ENCODE data around the gene VASP. TPM values are rescaled to one million over a fixed set of nuclear protein-coding genes. Genes with fewer than 3 reads are reported as not detected.

VASP gene
- total and polyA plus RNA-seq, 2 of the 13 experiments (the other 11 are each of a cell fraction or from before 2014, with no cell fraction given), result 41.8 to 67.1 TPM

- TF ChIP-seq ZNF691 (CRISPR knock-in tag; IDR thresholded peaks at IDR 0.05; ENCODE audit: borderline replicate concordance, low read depth) (0 out of 2 replicates have a peak, but pooled peaks have one; percentile 46), ARID2 (CRISPR knock-in tag; IDR thresholded peaks at IDR 0.05; ENCODE audit: borderline replicate concordance) (no peak), FOXA3 (CRISPR knock-in tag; IDR thresholded peaks at IDR 0.05) (0 out of 2 replicates have a peak, but pooled peaks have one; percentile 14), CHCHD3 (CRISPR knock-in tag; IDR thresholded peaks at IDR 0.05) (no peak), TFDP1 (CRISPR knock-in tag; IDR thresholded peaks at IDR 0.05; ENCODE audit: borderline replicate concordance) (0 out of 2 replicates have a peak, but pooled peaks have one; percentile 3)
These were observed 8.7 kb upstream of the VASP start, which contains the start of gene PPM1N (continued) for GRCh38 chr19:45498411-45499195.

GRCh38 chr19:45499196-45500180, 7.8 kb upstream of the VASP start:
- in situ Hi-C loops (cut with HindIII; ENCODE audit: extremely low pct_ligation_motif_present, low pct_unique_long_range_greater_than_20kb), result no loop called here
- no peak overlapping the region for H3K9ac ChIP-seq (ENCODE audit: insufficient read depth, low read depth, low read length)
- POLR2A ChIA-PET, result interaction anchor here (0.6 to 1.2 kb wide), 3 partner anchors 9 to 84 kb away, joined by 3 to 4 read pairs (median 3); partner anchors contain the start of gene FOSB
- no peak overlapping the region for H3K4me3 ChIP-seq (replicated peaks in 1 of 3; ENCODE audit: insufficient read depth in 1 of 3, low read depth in 2 of 3, low read length in 3 of 3)
- no peak overlapping the region for H3K27ac ChIP-seq (ENCODE audit: extremely low read length, insufficient read depth, low read length)
- CTCF ChIA-PET (ENCODE audit: low intra/inter-chr PET ratio, low total read pairs), result no interaction called here
- peaks cover 44% of the 10 kb centered on the region for H3K4me1 ChIP-seq (ENCODE audit: insufficient read depth, low read length)
- no peaks in the 10 kb centered on the region for H3K9me3 ChIP-seq (ENCODE audit: low read length)
- FAIRE-seq (no peak), DNase-seq (ENCODE audit: low spot score) (no peak), ATAC-seq (peak; percentile 33)
- intact Hi-C loops (cut with micrococcal nuclease; ENCODE audit: unreplicated experiment), result loop anchor here (5.0 kb wide), 1 partner anchor 143 kb away; no protein-coding TSS in a partner anchor
- H4K20me1 ChIP-seq (ENCODE audit: insufficient read depth, low read length), result no peaks in the 10 kb centered on the region
- no peaks in the 10 kb centered on the region for H3K79me2 ChIP-seq (ENCODE audit: insufficient read depth, low read length)
- no peak overlapping the region for H2AFZ ChIP-seq (ENCODE audit: low read length)
- no peaks in the 10 kb centered on the region for H3K36me3 ChIP-seq (replicated peaks in 1 of 2; ENCODE audit: control insufficient read depth in 1 of 2, insufficient read depth in 2 of 2, low read length in 2 of 2)
- no peaks in the 10 kb centered on the region; a peak in 1 of 5 replicates for H3K27me3 ChIP-seq (ENCODE audit: control insufficient read depth in 1 of 2, insufficient read depth in 2 of 2, low read length in 2 of 2)
- no TSS peak for BruUV-seq (replicated peaks)
- WGBS (ENCODE audit: low lambda C conversion rate), result 39% methylated on average over 37 of the region's 37 CpGs
- H3K4me2 ChIP-seq (ENCODE audit: low read depth, low read length), result peak overlapping the region; percentile 27; the same call in 1 of the 2 replicates
- TF ChIP-seq ATF6 (CRISPR knock-in tag; conservative IDR thresholded peaks at IDR 0.05) (no peak), BCL6 (CRISPR knock-in tag; IDR thresholded peaks at IDR 0.05) (no peak), ZFP1 (CRISPR knock-in tag; IDR thresholded peaks at IDR 0.05) (no peak), ZNF281 (CRISPR knock-in tag; IDR thresholded peaks at IDR 0.05; ENCODE audit: borderline replicate concordance) (no peak), SOX13 (IDR thresholded peaks at IDR 0.05) (no peak), SOX13 (CRISPR knock-in tag; conservative IDR thresholded peaks at IDR 0.05 in 1 of 2, IDR thresholded peaks at IDR 0.05 in 1 of 2) (peak in 1 of 2 experiments; percentile 23; a peak in 1 of 4 replicates)
